GM23248 (cell line): ENCODE results near the gene NR3C1. TPM values are rescaled to one million over a fixed set of nuclear protein-coding genes. Genes with fewer than 3 reads are reported as not detected.

Experiments
- DNase-seq: peaks from one replicate; pipeline ENCODE4 v3.0.0-alpha.2; 2015
- H2AFZ ChIP-seq: fragments of 200-600 bp; sonication (generic); 2 replicates; pipeline ENCODE4 v1.6.1; 2016; ENCODE audit warnings: antibody characterized with exemption
- H3F3A ChIP-seq: fragments of 200-600 bp; sonication (generic); 2 replicates; pipeline ENCODE4 v1.6.1; 2016; ENCODE audit warnings: mild to moderate bottlenecking, antibody characterized with exemption, mixed run types; ENCODE audit not compliant: insufficient read depth
- H3K27ac ChIP-seq: fragments of 200-600 bp; sonication (generic); 2 replicates; pipeline ENCODE4 v1.5.1; 2016; ENCODE audit warnings: mild to moderate bottlenecking
- H3K27me3 ChIP-seq: fragments of 200-600 bp; sonication (generic); replicated peaks from 2 replicates; pipeline ENCODE4 v1.6.1; 2016; ENCODE audit warnings: mild to moderate bottlenecking; ENCODE audit not compliant: insufficient read depth
- H3K36me3 ChIP-seq: fragments of 200-600 bp; sonication (generic); 2 replicates; pipeline ENCODE4 v1.6.1; 2016; ENCODE audit warnings: low read depth, mild to moderate bottlenecking
- H3K4me1 ChIP-seq: fragments of 200-600 bp; sonication (generic); 2 replicates; pipeline ENCODE4 v1.6.1; 2016; ENCODE audit warnings: mild to moderate bottlenecking; ENCODE audit not compliant: insufficient read depth
- H3K4me2 ChIP-seq: fragments of 200-600 bp; sonication (generic); one replicate; pipeline ENCODE4 v1.6.1; 2016; ENCODE audit warnings: mild to moderate bottlenecking; ENCODE audit not compliant: unreplicated experiment
- H3K4me3 ChIP-seq: fragments of 200-600 bp; sonication (generic); 2 replicates; pipeline ENCODE4 v1.5.1; 2016; ENCODE audit warnings: mild to moderate bottlenecking
- H3K79me2 ChIP-seq: fragments of 200-600 bp; sonication (generic); 2 replicates; pipeline ENCODE4 v1.6.1; 2016; ENCODE audit warnings: mild to moderate bottlenecking; ENCODE audit not compliant: insufficient read depth
- H3K9ac ChIP-seq: fragments of 200-600 bp; sonication (generic); 2 replicates; pipeline ENCODE4 v1.6.1; 2016; ENCODE audit warnings: mild to moderate bottlenecking
- H3K9me2 ChIP-seq: fragments of 200-600 bp; sonication (generic); 2 replicates; pipeline ENCODE4 v1.6.1; 2016; ENCODE audit warnings: mixed run types, mild to moderate bottlenecking, moderate library complexity; ENCODE audit not compliant: insufficient read depth
- H3K9me3 ChIP-seq: fragments of 200-600 bp; sonication (generic); one replicate; pipeline ENCODE4 v1.6.1; 2017; ENCODE audit warnings: low read depth
- H4K20me1 ChIP-seq: fragments of 200-600 bp; sonication (generic); 2 replicates; pipeline ENCODE4 v1.6.0; 2016; ENCODE audit not compliant: insufficient read depth
- EZH2 ChIP-seq: fragments of 200-600 bp; sonication (generic); IDR thresholded peaks from 2 replicates; pipeline ENCODE4 v1.6.1; 2018; ENCODE audit warnings: antibody characterized with exemption, mild to moderate bottlenecking; ENCODE audit not compliant: insufficient read depth, poor library complexity, severe bottlenecking
- EZH2phosphoT487 ChIP-seq: fragments of 200-600 bp; sonication (generic); IDR thresholded peaks from 2 replicates; pipeline ENCODE4 v1.6.1; 2018; ENCODE audit warnings: antibody characterized with exemption, moderate library complexity, mild to moderate bottlenecking, low read depth; ENCODE audit not compliant: insufficient read depth
- WGBS, 2 experiments: methylation state at CpG; one replicate each; pipeline ENCODE4 v1.1.6; 2015 to 2017; ENCODE audit warnings: low lambda C conversion rate in 2 of 2, low coverage in 1 of 2; ENCODE audit errors: missing lambda C conversion rate in 2 of 2; 5-methylcytosine and 5-hydroxymethylcytosine counted together
- in situ Hi-C: fragments of 300-500 bp; cut with MboI; formaldehyde crosslinking; loops from 2 replicates; pipeline ENCODE4 v1.15.0; 2020
- polyA plus RNA-seq: library from polyadenylated mRNA; unstranded; fragments of >200 nt; fragmentation: Nextera tagmentation; extraction: Ambion mirVana; gene quantifications from 2 replicates; pipeline ENCODE4 v1.2.1, GENCODE V29; 2016
- total RNA-seq: library from RNA; depleted of rRNA; stranded (reverse); fragments of >200 nt; shearing (Covaris generic); gene quantifications from 2 replicates; pipeline ENCODE4 v1.2.3, GENCODE V29; 2014

NR3C1 gene
- total and polyA plus RNA-seq, 2 experiments from 2014 or later: 103 to 121 TPM

DNA sequence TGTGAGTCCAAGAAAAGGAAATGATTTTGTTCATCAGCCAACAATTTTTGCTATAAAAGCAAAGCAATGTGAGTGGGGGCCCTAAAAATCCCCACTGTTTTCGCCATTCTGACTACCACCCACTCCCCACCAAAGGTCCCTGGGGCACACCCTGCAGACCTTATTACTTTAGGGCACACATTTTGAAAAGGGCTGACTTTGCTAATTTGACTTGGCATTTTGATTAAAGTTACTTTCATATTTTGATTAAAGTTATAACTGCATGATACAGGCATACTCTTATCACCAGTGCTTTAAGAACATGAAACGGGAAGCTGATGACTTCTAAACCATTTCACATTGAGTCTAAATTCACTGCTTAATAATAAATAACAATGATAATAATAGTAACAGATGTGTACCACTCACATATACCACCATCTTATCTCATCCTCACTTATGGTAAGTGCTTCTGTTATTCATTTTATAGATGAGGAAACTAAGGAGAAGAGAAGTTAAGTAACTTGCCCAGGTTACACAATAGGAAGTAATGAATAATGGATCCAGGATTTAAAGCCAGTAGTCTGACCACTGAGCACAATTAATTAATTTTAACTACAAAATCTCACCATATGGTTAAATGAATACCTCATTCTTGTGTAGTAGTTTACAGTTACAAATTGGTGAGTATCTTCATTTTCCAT lies 25.4 kb upstream of the NR3C1 start:
- Histone ChIP-seq H3K36me3 (no peaks in the 10 kb centered on the region), H3K4me3 (no peak overlapping the region), H3K4me2 (no peak overlapping the region), H3K27me3 (no peaks in the 10 kb centered on the region), H2AFZ (no peak overlapping the region), H3K4me1 (no peaks in the 10 kb centered on the region), H3K27ac (no peak overlapping the region), H3K9me2 (no peaks in the 10 kb centered on the region), H3K9ac (no peak overlapping the region), H4K20me1 (no peaks in the 10 kb centered on the region), H3K9me3 (no peaks in the 10 kb centered on the region), H3F3A (no peaks in the 10 kb centered on the region), H3K79me2 (no peaks in the 10 kb centered on the region)
- no peak for DNase-seq
- in situ Hi-C loops: no loop called here
- TF ChIP-seq EZH2 (no peak), EZH2phosphoT487 (no peak)
- 89 to 90% methylated on average over 2 of the region's 2 CpGs for WGBS, 2 experiments

DNA sequence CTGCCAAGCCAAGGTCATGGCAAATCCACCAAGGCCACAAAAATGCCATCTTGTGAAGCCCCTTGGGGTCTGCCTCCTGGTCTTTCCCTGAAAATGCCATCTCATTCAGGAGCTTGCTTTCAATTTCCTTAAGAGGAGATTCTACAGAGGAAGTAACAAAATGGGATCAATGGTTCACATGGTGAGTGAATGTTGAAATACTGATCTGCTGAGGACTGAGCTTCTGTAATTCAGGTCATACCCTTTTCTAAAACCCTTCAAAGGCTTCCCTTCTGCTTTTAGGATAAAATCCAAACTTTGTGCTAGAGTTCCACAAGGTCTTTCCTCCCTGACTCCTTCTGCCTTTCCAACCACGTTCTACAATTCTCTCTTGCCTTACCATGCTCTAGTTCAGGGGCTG lies 24.7 kb upstream of the NR3C1 start:
- no peak for TF ChIP-seq EZH2
- no peak for TF ChIP-seq EZH2phosphoT487
- in situ Hi-C loops: no loop called here
- Histone ChIP-seq H3K4me3 (no peak overlapping the region), H3K36me3 (no peaks in the 10 kb centered on the region), H3K79me2 (no peaks in the 10 kb centered on the region), H3K9me3 (no peaks in the 10 kb centered on the region), H3K9ac (no peak overlapping the region), H3K4me1 (no peaks in the 10 kb centered on the region), H3K9me2 (no peaks in the 10 kb centered on the region), H3K4me2 (no peak overlapping the region), H4K20me1 (no peaks in the 10 kb centered on the region), H3K27ac (no peak overlapping the region), H3K27me3 (no peaks in the 10 kb centered on the region), H3F3A (no peaks in the 10 kb centered on the region), H2AFZ (no peak overlapping the region)
- DNase-seq: no peak
- WGBS, 2 experiments: 91 to 93% methylated on average over 1 of the region's 1 CpG

DNA sequence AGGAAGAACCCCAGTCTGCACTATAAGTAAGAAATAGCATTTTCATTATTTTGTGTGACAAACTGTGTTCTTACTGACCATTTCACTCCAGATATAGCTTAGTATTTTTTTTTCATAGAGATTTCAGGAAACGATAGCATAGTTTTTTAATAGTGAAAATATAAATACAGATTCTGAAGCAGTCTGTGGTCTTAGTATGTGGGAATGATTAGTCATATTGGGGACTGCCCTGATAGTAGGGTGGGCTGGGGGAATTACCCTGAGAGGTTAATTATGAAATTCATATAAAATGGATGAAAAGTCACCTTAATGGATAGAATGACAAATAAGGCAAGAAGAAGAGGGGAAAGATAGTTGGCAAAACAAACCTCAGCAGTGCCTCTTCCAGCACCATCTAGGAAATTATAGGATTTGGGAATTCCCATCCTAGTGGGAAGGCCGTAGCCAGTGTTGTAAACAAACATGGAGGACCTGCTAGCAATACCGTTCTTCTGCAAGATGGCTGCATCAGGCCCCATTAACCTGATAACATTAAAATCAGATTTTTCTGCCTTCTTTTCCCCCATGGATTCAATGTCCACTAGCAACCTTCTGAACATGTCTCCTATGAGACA lies 23.7 kb upstream of the NR3C1 start:
- no peaks in the 10 kb centered on the region for H3K9me2 ChIP-seq
- H3K9ac ChIP-seq: no peak overlapping the region
- no peak overlapping the region for H3K4me2 ChIP-seq
- H3K36me3 ChIP-seq: no peaks in the 10 kb centered on the region
- no peaks in the 10 kb centered on the region for H3K27me3 ChIP-seq
- no peaks in the 10 kb centered on the region for H3K79me2 ChIP-seq
- no peak overlapping the region for H2AFZ ChIP-seq
- in situ Hi-C loops: no loop called here
- 86 to 95% methylated on average over 3 of the region's 3 CpGs for WGBS, 2 experiments
- H3K4me1 ChIP-seq: no peaks in the 10 kb centered on the region
- H3K9me3 ChIP-seq: no peaks in the 10 kb centered on the region
- TF ChIP-seq EZH2phosphoT487 (no peak), EZH2 (no peak)
- H3K27ac ChIP-seq: no peak overlapping the region
- no peak for DNase-seq
- H4K20me1 ChIP-seq: no peaks in the 10 kb centered on the region
- H3K4me3 ChIP-seq: no peak overlapping the region
- no peaks in the 10 kb centered on the region for H3F3A ChIP-seq

DNA sequence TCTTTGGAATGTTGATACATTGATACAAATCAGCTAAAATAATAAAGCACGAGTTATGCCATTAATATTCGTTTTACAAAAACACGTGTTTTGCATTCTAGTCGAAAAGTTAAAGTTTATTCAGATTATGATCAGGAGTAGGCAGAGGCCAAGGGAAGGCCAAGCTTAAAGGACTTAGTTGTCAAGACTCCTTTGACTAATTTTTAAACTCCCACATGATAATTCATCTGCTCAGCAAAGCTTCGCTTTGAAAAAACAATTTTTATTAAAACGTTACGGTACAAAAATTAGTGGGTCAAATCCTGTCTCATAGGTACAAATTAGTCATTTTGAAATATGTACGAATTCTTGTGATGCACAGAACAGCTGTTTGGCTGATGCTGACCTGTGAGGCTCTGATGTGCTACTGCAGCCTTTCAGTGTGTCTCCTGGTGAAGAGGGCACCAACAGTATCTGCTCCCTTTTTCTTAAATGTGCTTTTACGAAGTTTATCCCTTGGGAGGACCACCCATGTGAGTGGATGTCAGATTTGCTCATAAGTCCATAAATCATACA lies 23.0 kb upstream of the NR3C1 start:
- Histone ChIP-seq H3K36me3 (no peaks in the 10 kb centered on the region), H3K4me2 (no peak overlapping the region), H3K27ac (no peak overlapping the region), H3K4me3 (no peak overlapping the region), H3K9ac (no peak overlapping the region), H3F3A (no peaks in the 10 kb centered on the region), H3K79me2 (no peaks in the 10 kb centered on the region), H3K4me1 (no peaks in the 10 kb centered on the region), H2AFZ (0 out of 2 replicates have a peak overlapping the region, but pooled peaks have one; percentile 9), H4K20me1 (no peaks in the 10 kb centered on the region), H3K9me2 (no peaks in the 10 kb centered on the region), H3K27me3 (no peaks in the 10 kb centered on the region), H3K9me3 (no peaks in the 10 kb centered on the region)
- DNase-seq: no peak
- WGBS, 2 experiments: 80 to 81% methylated on average over 9 of the region's 9 CpGs
- in situ Hi-C loops: no loop called here
- no peak for TF ChIP-seq EZH2phosphoT487
- TF ChIP-seq EZH2: no peak
